Stimulated activated CD8-positive, alpha-beta memory T cell treated with anti-CD3 and anti-CD28 coated beads, Interleukin-7, amount 100 ng/mL, for 48 hours (primary cell): Measurements from ENCODE around the gene GNAO1.

Experiments used
- DNase-seq, 2 donors: peaks; one replicate each; pipeline ENCODE4 v3.0.0-alpha.2; 2020; ENCODE audit warnings: low read depth in 1 of 2; ENCODE audit errors: extremely low read depth in 1 of 2

The GNAO1 gene

DNA sequence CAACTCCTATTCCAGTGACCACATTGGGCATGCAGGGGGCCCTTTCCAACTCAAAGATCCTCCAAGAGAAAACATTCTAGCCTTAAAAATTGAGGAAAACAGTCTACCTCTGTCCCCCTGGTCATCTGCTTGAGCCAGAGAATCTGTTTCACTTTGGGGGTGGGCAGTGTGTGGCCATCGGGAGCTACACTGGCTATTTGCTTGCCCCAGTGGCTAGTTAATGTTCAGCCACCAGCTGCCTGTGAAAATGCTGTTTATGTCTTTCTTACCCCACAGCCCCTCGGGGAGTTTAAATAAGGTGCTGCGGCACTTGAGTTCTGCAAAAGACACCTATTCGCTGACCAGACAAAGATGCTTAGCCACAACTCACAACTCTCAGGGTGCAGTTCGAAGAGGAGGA is 43.4 kb downstream of the GNAO1 start:
- DNase-seq = no peak

DNA sequence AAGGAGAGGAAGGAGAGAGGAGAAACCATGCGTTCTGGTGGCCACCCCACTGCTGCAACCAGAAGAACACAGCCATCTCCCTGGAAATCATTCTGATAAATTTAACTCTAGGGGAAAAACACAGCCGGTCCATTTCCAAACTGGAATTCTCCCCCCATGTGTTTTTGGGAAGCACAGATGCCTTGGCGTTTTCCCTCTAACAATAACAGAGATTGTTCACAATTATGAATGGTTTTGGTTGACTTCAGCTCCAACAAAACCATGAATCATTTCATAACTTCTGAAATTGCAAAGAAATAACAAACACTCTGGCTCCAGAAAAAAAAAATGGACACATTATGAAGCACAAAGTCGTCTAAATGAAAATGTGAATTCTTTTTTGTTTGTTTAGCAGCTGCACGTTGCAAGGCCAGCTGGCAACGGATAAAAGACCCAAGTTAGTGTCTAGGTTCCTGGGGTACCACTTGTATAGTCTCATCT is 46.2 kb downstream of the GNAO1 start:
- no peak for DNase-seq

DNA sequence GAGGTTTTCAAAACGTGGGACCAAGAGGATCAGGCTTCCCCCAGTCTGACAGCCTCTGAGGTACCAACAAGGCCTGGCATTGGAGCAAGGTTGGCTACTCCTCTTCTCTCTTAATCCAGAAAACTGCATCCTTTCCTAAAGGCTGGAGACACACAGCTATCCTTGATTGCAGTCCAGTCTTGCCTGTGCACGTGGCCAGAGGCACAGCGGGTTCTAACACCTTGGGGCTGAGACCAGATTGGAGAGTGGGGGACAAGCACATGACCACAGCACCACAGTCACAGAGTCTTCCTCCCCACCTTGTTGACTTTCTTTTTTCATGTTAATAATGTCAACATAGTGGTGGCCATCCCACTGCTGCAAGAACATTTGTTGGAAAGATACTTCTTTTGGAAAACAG is 46.9 kb downstream of the GNAO1 start:
- no peak for DNase-seq

DNA sequence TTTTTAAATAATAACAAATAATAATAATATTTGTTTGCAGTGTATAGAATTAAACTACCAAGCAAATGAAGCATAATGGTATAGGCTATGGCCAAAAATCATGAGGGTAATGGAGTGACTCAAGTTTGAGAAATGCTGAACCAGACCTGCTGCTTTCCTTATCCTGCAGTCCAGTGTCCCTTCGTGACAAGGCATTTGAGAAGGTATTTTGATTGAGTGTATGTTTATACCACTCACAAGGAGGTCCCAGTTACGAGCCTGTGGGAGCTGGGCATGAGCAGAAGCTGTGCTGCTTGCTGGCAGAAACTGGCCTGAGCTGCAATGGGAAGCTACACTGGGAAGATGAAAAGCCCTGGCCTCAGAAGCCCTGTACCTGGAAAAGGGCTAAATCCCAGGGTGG is 50.3 kb downstream of the GNAO1 start:
- DNase-seq = no peak

DNA sequence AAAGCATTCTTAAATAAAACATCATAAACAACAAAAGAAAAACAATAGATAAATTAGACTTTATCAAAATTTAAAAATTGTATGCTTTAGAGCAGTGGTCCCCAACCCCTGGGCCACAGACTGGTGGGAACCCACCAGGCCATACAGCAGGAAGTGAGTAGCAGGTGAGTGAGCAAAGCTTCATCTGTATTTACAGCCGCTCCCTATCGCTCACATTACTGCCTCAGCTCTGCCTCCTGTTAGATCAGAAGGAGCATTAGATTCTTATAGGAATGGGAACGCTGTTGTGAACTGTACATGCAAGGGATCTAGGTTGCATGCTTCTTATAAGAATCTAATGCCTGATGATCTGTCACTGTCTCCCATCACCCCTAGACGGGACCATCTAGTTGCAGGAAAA is 51.5 kb downstream of the GNAO1 start:
- DNase-seq = no peak

DNA sequence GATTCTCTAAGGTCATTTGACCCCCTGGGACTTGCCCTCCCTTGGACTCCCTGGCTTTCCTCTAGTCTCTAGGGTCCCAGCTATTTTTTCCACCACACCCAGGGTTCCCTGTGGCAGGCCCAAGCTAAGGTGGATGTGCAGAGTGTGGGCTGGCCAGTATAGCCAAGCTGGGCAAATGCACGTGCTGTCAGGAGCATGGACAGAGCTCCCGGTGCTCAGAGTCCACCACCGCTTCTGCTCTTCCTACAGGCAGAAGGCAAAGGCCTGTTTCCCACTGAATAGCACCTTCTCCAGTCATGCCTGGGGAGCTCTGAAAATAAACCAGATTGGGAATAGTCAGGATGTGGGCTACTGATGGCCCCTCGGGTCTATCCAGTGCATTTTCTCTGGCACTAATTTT is 53.3 kb downstream of the GNAO1 start:
- DNase-seq = no peak

DNA sequence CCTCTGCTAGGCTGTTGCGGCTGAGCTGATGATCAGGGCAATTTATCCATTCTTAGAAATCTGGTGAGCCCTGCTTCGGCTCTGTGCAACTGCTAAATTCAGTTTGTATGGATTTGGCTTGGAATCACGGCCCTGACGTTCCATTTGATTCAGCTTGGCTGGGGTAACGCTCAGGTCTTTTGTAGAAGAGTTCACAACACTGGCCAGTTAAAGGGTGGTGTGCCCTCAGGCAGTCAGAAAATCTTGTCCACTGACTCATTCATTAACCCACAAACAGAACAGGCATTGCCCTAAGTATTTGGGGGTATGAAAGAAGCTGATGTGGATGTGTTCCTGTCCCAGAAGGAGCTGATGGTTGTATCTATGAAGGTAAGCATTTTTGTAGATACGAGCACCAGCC is 53.9 kb downstream of the GNAO1 start:
- DNase-seq = no peak

DNA sequence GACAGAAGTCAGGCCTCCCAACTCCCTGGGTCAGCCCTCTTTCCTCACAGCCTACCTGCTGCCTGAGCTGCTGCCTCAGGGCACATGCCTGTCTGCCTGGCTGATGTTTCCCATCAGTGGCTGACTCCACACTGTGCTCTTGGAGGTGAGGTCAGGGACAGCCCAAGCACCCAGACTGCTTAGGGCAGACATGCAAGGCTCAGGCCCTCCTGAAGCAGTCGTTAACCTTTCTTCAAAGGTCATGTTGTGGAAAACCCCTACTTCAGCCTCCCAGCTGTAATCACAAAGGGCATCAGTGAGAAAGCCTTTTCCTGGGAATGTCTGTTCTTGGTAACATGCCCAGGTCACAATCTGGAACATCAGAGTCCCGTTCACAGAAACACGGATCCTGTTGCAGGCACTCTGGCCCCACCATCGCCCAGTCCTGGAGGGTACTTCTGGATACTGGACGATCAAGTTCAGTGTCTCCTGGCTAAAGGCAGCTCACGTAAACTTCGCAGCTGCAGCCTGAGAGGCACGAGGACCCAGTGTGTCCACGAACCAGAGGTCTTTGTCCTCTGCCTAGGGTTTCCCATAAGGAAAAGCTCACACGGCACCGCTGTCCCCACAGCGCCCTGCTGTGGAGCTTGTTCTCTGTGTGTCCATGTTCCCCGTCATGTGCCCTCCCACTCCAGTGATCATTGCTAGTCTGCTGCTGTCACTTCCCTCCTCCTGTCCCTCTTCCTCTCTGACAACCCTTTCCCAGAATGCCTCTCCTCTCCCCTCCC is 54.9 kb downstream of the GNAO1 start:
- no peak for DNase-seq

DNA sequence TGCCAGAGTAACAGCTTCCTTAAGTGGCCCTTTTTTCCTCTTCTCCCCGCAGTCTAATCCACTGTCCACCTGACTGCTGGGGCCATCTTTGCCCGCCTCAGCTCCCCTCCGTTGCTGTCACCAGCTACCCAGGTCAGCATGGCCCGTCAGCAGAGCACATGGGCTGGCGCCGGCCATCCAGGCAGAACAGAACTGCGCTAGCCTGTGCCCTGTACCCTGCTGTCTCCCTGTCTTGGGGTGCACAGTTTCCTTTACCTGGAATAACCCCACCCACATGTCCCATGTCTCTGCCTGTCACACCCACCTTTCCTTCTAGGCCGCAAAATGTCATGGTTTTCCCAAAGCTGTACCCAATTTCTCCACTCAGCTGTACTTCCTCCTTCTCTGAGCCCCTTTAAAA is 55.7 kb downstream of the GNAO1 start:
- DNase-seq = no peak

DNA sequence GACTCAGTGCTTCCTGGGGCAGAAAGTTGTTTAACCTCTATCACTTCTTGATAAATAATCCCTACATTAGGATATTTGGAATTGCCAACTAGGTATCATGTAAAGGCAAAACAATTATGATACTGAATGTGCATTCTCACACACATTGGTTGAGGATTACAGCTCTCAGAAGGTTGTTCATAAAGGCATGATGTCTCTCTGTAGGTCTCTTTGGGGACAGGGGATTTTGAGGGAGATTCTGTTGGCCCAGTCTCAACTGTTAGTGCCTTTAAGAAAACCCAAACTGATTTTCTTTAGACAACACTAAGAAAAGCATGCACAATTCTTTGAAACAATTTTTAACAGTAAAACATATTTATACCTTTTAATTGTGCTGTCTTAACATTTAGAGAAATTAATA is 56.5 kb downstream of the GNAO1 start:
- DNase-seq = no peak

DNA sequence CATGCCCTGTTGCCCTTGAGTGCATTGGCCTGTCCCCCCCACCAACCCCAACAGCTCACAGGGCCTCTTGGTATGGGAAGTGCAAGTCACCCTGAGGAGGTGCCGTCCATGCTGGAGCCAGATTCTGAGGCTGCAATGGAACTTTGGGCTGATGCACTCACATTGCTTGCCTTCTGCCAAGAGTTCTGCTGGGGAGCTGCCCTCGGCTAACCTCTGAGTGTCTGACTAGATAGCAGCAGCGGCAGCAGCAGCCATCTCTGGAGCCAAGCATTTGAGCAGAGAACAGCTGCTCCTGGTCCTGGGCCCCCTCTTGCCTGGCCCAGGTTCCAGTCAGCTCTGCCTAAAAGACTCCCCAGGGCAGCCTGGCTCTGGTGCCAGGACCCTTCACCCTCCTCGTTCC is 61.5 kb downstream of the GNAO1 start:
- DNase-seq = no peak

DNA sequence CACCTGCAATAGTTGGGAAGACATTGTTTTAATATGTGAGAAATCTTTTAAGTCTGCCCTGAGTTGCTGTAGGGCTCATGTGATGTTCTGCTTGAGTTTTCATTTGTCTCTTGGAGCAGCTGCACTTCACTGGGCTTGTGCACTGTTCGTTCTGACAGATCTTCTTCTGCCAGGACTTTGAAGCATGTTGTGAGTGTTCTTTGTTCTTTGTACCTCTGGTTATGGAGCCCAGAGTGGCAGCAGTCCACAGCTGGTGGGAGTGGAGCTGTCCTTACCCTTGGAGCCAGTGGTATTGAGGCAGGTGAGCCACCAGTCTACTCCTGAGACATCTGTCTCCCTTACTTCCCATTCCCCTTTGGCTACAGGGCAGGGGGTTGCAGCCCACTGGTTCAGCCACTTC is 64.6 kb downstream of the GNAO1 start:
- no peak for DNase-seq

DNA sequence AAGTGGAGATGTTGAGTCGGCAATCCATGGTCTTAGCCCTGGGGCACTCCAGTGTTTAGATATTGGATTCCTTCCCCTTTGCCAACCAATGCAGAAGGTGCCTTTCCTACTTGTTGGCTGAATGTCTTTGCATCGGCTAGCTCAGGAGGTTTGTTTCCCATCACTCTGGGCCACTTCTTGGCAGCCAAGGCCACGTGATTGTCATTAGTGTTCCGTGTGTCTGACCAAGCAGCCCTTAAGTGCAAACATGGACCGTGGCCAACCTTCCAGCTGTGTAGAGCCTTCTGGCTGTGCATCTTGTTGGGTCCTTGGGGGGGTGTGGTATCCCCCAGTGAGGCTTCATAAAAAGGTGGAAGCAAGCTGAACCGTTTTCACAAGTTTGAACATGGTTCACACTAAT is 66.0 kb downstream of the GNAO1 start:
- no peak for DNase-seq

DNA sequence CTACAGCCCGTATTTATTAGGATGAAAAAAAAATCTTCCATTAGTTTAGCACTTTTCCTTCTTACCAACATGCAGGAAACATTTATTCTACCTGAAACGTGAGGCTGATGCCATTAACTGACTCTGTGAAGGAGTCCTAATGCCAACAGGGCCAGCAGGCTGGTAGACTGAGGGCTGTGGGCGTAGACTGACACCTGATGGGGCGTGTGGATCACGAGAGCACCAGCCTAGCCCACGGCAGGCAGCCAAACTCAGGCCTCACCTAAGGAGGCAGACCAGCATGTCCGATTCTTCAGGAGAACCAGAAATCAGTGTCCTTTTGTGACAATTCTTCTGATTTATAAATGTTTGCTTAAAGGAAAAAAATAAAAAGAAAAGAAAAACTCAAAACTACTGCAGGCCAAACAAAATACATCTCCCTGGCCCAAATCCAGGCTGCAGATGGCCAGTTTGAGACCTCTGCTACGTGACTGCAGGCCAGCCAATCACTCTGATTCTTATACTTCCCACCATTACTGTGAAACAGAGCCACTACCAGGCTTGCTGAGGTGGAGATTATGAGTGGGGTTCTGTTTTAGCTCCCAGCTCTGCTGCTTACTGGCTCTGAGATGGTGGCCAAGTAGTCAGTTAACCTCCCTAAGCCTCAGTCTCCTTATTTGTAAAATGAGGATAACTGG is 66.5 kb downstream of the GNAO1 start:
- DNase-seq = no peak

DNA sequence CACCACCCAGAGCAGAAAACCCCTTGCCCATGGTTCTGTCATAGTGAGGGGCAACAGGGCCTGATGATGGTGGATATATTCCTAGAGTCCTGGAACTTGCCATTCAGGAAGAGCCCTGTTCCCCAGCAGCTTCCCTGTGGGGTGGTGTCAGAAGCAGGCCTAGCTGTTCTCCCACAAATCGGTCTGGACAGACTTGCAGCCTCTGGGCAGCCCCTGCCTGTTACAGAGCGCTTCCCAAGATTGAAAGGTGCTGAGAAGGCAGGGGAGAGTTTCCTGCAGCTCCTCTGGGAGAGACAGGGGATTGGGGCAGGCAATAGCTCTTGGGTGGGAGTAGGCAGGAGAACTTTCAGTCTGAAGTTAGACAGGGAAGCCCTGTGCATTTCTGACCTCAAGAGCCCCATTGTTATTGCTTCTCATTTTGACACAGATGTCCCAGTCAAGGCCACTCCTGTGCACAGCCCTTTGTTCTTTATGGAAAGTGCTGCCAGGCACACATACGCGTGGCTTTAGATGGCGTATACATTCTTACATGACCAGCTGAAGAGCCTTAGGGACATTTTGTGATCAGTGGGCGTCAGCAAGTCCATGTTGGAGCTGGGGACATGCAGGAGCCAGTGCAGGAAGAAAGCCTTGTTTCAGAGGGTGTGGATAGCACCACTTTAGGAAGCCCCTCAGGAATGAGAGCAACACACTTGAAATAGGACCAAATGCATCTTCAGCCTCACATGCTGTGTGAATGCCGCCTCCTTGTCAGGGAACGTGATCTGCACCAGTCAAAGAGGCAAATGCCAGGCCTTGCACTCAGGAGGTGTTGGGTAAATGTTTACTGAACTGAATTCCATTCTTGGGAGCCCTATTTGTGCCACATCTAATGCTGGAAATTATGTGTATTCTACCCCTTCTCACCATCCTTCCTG is 67.5 kb downstream of the GNAO1 start:
- DNase-seq = no peak

DNA sequence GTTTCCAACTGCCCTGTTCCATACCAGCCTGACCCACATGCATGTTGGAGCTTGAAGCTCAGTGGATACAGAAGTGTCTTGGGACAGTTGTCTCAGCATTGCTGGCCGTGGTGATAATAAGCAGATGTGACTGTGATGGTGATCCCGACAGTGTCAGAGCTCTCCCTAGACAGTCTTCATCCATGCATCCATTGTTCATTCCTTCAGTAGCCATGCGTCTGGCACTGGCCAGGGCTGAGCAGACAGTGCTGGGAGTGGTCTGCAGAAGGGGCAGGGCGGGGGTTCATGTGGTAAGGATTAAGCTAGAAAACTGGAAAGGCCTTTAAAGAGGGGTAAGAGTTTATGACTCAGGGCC is 68.1 kb downstream of the GNAO1 start:
- no peak for DNase-seq

DNA sequence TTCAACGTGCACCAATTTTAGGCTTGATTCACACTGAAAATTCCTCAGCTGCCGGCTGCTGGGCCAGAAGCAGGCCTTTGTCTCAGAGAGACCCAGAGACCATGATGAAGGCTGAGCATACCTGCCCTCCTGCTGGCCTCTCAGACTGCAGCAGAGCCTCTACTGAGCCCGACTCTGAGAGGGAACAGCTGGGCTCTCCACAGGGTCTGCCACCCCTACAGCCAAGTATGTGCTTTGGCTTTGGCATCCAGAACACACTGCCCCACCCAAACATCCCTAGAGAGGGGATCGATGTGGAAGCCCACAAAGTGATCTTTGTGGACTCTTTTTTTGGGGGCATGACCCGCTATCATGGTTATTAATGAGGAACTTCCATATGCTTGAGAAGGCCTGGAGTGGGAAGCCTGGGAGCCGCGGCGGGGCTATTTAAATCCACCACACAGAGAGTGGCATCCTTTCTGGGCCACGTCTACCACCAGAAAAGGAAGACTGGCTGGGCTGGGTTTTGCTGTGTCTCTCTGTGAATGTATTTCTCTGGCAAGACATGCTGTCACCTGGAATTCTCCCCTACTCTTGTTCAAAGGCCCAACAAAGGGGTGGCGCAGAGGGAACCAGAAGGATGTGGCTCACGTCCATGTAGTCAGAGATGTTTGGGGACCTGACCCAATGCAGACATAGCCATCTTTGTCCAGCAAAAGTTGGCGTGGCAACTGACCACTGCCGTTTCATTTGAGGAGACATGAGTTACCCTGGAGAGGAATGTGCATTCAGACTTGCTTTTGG is 69.3 kb downstream of the GNAO1 start:
- no peak for DNase-seq

DNA sequence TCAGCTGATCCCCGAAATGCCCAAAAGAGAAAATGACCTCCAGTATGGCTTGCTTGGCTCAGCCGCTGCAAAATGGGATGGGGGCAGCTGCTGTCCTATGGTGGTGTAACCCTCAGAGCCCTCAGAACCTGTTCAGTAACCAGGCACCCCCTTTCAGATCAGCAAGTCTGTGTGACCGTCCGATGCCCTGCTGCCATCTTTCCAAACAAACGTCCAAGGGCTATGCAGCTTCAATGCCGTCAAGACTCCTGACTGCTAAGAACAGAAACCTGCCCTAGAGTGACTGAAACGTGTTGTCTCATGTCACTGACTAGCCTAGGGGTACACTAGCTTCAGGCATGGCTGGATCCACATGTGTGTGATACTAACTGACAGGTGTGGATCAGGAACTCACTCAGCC is 70.4 kb downstream of the GNAO1 start:
- DNase-seq = no peak

DNA sequence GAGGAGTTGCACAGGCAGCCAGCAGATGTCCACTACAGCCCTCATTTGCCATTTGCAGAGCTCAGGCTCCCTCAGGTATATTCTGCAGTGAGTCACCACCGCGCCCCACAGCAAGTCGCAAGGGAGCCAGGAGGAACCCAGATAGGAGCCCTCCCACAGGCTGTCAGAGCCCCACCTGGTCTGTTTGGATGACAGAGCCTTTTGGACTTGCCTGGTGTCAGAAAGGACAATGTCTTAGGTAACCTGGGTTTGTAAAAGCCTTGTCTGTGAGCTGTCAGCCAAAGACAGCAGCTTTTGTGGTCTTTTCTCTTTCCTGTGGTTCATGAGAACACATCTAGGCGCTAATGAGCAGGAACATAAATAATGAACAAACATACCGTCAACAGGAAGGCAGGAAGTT is 70.9 kb downstream of the GNAO1 start:
- peak in 1 of 2 donors; percentile 3 for DNase-seq

DNA sequence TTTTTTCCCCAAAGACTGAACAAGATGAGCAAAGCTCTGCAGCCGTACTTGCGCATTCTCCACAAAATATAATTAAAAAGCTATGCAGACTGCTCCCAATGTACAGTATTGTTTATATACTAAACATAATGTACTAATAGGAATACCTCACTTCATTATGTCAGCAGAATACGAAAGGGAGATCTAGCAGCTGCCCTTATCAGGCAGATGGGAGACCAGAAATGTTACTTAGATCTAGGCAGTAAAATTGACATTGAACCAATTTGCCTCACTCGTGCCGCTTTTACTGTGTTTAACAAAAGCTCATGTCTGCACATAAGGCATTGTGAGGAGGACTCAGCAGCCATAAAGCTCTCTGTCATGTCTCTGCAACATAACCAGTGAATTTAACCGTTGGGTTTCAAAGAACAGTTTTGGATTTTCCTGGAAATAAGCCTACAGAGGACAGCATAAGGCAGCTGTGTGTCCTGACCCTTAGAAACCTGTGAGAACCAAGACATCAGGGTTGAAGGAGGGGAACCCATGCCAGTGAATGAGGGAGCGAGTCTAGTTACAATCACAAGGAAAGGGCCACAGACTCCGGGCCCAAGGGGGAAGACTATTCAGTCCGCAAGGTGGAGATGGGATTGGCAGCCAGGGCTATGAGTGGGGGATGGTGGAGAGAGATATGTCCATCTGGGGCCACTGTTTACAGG is 71.4 kb downstream of the GNAO1 start:
- DNase-seq = no peak
